RKO (cell line): ENCODE measurements around the gene PDLIM5.
"Not testable (repeated sequence)": the region's sequence is repeated elsewhere in the genome, so short reads cannot be mapped to it uniquely, and the experiment has no call there.

ENCODE experiments used
- DNase-seq: peaks from one replicate; pipeline ENCODE4 v3.0.0-alpha.2; 2016; ENCODE audit warnings: low spot score

Gene PDLIM5

DNA sequence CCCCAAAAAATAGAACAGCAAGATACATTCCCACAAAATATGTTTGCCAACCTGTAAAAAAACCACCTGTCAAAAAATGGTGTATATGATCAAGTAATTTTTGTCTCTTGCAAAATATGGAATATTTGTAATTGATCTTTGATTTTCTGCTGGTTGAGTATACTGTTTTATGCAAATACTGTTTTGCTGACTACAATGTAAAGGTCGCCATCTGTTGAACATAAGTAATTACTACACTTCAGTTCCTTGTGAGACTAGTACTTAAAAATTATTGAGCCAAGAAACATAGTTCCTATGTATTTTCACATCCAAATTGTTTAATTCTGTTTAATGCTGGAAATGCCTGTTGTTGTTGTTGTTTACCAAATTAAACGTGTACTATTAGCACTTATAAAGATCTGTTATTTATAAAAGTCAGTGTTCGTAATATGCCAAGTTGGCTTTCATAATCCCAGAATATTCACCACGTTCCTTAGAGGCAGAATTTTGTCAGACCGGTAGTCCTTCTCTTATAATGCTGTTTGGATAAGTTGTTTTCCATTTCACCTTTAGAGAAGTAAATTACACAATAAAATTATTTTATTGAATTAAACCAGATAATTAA is 144.2 kb downstream of the PDLIM5 start:
- peak; percentile 61 for DNase-seq

DNA sequence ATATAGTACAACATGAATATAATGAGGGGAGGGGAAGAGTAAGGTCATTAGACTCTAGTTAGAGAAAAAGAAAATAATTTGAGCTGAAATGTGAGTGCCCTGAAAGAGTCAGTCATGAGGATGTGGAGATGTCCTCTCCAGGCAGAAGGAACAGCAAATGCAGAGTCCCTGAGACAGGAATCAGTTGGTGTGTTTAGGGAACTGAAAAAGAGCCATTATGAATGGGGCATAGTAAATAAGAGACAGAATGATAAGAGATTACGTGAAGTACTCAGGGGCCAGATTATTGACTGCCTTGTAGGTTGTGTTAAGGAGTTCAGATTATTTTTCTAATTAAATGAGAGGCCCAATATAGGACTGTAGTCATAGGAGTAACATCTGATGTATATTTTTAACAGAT is 147.0 kb downstream of the PDLIM5 start:
- no peak for DNase-seq

DNA sequence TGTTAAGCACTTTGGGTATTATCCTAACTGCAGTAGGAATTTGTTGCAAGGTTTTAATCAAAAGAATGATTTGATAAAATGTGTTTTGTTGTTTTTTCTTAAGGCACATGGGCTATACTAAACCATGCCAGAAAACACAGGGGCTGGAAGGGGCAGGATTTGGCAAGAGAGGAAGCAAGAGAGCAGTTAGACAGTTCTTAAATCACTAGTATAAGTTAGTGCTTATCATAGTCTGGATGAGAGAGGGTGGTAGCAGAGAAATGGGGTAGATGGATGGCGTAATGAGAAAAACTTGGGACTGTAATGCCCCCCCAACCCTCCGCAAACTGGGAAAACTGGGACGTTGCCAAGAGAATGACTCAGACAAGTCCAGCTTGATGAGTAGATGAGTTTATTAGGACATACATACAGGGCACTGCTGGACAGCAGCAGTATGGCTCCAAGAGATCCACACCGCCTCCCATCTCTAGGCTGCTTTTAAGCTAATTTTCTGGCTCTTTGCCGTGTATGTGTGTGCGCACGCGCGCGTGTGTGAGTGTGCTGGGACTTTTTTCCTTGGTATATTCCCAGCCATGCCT is 151.5 kb downstream of the PDLIM5 start:
- DNase-seq, result peak; percentile 25

DNA sequence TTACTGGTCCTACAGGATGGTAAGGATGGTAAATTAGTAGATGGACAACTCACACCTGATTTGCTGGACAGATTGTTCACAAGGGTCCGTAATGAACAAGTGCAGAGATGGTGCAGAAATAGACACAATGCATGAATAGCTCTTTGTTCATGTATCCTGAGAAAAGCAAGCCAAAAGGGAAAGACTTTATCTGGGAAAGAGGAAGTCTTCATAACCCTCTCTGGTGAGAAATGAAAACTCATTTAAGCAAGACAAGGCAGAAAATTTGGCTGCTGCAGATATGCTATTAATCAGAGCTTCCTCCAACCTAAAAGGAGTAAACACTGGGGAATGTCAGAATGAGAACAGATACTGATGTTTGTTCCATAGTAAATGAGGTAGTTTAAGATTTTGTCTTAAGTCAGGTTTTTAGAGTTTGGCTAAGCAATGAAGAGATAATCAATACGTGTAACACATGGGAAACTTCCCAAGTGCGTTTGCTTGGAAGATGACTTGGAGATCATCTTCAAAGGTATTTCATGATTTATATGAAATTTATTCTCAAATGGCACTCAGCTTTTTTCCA is 153.6 kb downstream of the PDLIM5 start:
- DNase-seq, result no peak

DNA sequence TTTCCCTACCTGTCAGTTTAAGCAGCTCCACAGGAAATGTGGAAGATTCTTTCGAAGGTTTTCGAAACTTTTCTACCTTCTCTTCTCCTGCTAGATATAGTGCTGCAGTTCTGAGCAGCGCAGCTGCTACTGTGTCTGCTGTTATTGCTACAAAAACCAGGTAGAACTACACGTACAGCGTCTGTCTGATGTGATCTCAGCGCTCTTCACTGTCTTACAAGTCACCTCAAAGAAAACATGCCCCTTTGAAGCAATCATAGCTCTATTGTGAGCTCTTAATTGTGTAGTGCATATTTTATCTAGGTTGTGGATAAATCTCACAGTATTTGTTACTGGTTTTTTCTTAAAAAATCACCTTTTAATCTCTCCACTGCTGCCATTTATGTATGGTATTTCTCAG is 158.4 kb downstream of the PDLIM5 start:
- DNase-seq, result no peak

DNA sequence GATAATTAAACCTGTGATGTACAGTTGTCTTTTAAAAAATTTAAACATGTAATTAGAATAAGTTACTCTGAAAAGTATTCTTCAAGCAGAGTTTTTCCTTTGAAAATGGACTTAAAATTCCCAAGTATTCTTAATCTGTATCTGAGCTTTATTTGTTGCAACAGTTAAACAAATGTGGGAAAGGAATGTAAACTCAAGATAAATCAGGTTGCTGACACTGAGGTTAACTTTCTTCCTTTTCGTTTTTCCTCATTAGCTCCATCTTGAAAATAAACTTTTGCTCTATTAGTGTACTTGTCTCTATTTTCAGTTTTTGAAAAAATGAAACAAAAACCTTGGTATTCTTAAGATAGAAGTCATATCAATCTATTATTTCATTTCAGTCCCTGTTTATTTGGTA is 161.5 kb downstream of the PDLIM5 start:
- no peak for DNase-seq

DNA sequence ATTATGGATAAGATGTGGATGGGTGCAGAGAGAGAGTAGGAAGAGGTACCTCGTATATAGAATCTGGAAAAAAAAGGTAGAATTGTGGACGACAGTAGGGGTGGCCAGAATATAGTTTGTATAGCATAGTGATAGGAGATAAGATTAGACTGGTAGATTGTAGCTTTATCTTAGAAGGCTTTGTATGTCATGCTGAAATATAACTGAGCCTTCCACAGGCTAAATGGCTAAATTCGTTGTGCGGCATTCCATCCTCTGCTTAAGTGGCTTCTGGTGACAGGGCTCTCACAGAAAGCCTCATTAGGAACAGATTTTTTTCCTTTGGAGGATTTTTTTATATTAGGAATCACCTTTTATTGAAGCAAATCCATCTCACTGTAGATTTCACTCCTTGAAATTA is 163.7 kb downstream of the PDLIM5 start:
- DNase-seq, result no peak

DNA sequence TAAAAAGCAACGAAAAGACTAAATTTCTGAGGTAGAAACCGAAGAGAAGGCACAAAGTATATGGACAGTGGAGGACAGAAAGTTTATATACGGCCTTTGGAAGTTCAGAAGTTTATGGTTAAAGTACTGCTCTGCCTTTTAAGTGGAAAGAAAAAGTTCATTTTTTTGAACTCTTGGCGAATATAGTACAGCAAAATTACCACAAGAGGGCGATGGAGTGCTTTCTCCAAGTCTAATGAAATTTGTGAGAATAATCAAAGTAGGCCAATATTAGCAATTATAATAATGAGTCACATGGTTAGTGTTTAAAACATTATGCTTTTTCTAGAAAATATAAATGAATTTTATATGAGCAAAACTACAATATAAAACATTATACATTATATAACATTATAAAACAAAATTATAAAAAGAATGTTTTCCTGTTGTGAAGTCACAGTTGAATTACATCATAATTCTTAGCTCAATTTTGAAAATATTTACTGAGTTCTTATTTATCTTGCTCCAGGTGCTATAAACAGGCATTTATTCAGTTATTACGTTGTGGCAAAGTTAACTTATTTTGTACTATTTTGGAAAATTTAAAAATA is 169.8 kb downstream of the PDLIM5 start:
- peak; percentile 44 for DNase-seq

DNA sequence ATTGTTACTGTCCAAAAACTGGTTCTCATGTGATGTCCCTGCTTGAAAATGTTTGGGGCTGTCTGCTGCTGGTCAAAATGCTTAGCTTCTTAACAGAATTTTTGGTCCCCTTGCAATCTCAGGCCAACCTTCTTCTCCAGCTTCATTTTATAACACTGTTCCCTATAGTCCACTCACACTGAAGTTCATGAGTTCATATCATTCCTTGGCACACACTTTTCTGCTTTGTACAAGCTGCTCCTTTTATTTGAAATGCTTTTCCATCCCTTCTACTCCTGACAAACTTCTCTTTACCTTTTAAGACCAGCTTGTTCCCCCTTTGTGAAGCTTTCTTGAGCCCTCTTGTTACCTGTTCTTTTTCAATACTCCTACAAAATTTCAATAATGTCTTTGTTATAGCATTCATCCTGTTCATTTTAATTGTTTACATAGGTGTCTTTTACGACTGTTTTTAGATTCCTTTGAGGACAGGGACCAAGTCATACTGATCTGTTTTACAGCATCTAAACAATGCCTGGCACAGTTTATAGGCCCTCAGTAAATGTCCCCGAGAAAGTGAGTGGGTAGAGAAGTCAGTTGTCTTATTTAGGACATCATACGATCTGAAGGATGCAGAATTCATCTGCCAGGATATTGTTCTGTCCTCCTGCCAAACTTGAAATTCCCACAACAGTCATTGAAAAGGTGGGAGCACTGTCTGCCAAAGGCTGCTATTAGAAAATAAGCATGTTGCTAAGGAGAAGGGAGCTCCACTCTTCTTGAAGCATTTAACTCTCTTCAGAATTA is 171.6 kb downstream of the PDLIM5 start:
- no peak for DNase-seq

DNA sequence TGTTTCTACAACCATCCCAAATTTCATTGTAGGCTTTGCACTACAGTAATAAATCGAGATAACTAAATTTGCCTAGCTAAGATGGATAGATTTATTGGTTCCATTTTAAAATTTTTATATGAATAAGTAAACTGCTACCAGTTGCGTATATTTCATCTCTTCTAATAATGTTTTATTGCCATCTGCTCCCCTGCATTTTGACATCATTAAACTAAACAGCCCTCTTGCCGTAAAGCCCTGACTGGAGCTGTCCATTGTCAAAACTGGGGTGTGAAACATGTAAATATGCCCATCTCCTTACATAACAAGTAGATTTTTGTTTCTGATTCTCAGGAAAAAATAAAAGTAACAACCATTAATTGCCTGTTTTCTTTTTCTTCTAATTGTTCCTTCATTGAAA is 175.2 kb downstream of the PDLIM5 start:
- DNase-seq, result no peak

DNA sequence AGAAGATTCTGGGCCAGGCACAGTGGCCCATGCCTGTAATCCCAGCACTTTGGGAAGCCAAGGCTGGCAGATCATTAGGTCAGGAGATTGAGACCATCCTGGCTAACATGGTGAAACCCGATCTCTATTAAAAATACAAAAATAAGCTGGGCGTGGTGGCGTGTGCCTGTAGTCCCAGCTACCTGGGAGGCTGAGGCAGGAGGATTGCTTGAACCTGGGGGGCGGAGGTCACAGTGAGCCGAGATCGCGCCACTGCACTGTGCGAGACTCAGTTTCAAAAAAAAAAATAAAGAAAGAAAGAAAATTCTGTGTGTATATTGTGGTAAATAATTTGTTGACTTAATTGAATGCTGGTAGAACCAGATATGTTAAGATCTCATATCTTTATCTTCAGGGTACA is 177.3 kb downstream of the PDLIM5 start:
- not testable (repeated sequence) for DNase-seq

DNA sequence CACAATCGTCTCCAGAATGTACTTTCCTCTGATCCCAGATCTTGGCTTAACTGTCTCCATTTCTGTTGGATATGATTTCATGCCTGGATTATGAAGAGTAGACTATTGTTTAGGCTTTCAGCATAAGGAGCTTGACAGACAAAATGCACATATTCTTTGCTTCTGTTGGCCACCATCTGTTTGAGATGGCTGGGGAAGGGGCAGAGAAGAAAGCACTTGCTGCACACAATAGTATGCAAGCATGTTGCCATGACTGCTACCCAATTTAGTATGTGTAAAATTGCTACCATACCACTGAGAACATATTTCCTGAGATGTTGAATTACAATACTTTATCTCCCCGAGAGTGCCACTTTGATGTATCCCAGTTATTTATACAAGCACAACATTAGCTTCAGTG is 178.1 kb downstream of the PDLIM5 start:
- no peak for DNase-seq

DNA sequence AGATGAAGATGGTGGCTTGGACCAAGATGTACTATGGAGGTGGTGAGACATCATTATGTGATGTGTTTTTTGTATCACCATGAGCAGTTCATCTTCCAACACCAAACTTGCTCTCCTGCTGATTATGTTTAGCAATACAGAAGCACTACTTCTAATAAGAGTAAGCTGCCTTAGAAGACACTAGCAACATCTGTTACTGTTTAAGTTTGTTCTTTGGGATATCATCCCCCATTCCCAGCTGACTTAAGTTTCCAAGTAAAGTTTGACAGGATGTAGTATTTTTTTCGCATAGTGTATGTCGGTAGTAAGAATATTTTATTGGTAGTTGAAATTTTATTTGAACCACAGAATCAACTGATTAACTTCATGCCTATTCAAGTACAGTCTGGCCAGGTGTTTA is 182.5 kb downstream of the PDLIM5 start:
- DNase-seq, result no peak

DNA sequence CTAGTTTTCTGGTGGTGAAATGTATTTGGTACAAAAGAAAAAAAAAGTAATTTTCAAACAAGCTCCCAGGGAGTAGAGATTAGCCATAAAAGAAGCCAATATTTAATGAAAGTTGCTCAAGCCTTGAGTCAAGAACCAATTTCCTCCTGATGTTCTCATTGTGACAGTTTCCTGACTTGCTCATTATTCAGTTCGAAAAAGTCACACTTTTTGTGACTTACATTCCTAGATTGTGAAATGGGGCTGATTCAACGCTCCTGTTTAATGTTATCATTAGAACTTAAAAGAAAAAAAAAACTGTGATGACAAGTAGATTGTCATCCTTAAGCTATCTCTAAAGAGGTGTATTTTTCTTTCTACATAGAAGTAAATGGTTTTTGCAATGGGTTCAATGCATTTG is 183.4 kb downstream of the PDLIM5 start:
- DNase-seq, result peak; percentile 47

DNA sequence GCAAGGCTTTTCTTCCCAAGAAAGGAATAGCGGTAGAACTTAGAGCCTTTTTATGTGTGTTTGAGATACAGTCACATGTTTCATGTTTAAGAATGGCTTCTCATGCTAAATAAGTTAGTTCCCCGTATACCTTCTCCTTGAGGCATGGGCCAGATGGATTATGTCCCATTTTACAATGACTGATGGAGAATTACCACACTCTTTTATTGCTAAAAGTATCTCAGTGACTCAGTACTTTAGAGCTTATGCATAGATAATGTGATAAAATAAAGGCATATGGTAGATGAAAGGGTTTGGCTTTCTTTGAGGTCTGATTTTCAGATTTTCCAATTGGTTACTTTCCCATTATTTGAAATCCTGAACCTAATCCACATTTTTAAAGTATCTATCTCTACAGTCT is 184.3 kb downstream of the PDLIM5 start:
- DNase-seq, result no peak

DNA sequence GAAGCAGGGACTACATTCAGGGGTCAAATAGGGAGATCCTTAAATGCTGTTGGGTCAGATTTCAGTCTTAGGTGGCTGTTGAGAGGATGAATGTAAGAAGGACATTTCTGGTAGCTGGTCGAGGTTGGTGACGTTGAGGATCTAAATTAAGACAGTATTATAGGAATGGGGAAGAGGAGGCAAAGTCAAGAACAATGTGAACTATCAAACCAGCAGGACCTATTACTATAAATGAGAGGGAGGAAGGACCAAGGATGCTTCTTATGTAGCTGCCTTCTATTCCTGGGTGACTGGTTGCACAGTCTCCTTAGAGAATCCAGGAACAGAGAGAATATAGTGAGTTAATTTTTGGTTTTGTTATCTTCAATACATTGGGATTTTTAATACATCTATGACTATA is 187.6 kb downstream of the PDLIM5 start:
- DNase-seq, result no peak

DNA sequence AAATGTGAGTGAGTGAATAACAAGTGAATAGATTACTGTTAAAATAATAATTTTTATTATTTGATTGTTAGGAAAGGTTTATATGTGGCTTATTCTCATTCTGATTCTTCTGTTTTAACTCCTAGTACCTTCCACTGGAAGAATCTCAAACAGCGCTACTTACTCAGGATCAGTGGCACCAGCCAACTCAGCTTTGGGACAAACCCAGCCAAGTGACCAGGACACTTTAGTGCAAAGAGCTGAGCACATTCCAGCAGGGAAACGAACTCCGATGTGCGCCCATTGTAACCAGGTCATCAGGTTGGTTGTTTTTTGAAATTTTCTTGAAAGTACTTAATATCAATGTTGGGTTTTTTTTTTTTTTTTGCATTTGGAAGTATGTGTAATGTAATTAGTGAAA is 188.4 kb downstream of the PDLIM5 start:
- no peak for DNase-seq

DNA sequence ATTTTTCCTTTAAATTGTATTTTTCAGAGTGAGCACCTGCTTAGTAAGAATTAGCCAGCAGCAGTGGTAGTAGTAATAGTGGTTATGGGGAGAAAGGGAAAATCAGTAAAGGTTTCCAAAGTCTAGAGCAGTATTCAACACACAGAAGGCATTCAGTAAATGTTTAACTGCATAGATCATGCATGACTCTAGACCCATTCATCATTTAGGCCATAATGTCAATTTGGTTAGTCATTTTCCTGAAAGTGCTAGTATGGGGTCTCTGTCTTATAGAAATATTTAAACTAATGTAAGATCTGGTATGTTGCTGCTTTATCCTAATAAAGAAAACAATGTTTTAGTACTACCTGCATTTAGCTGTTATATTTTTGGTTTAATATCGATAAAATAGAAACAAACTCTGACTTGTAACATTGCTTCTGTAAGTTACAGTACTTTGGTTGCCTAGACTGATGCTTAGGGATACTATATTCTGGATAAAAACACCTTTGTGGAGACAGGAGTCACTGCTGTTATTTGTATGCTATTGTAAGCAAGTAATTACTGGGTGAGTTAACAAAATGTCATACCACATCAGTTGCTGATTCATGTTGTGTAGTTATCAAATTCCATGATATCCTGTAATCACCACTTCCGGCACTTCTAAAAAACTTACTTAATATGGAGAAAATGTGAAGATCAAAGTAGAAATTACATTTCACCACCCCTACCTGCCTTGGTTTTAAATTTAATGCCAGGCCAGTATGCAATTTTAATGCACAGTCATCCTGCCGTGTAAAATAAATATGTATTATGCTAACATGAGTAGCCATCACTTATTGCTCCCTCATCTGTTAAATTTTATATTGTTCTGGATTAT is 190.2 kb downstream of the PDLIM5 start:
- peak; percentile 57 for DNase-seq

DNA sequence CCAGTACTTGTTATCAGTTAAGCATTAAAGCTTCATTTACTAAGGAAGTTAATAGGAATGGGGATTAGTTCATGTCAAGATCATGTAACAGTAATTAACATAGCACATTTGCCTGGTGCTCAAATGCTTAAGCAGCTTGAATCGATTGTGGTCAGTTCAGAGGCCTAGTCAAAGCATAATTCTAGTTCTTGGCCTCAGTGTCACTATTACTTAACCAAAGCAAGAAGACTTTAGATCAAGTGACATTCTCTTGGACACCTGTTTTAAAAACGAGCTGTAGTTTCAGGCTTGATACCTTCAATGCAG is 190.8 kb downstream of the PDLIM5 start:
- DNase-seq, result no peak

DNA sequence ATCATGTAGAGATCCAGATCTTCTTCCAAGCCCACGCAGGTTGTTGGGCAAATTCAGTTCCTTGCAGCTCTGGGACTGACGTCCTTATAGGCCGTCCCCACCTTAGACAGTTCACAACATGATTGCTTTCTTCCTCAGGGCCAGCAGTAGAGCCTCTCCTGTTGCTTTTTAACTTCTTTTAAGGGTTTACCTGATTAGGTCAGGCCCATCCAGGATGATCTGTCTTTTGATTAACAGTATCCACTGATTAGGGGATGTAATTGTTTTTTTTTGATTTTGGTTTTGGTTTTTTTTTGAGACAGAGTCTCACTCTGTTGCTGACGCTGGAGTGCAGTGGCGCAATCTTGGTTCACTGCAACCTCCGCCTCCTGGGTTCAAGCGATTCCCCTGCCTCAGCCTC is 197.0 kb downstream of the PDLIM5 start:
- DNase-seq, result no peak

DNA sequence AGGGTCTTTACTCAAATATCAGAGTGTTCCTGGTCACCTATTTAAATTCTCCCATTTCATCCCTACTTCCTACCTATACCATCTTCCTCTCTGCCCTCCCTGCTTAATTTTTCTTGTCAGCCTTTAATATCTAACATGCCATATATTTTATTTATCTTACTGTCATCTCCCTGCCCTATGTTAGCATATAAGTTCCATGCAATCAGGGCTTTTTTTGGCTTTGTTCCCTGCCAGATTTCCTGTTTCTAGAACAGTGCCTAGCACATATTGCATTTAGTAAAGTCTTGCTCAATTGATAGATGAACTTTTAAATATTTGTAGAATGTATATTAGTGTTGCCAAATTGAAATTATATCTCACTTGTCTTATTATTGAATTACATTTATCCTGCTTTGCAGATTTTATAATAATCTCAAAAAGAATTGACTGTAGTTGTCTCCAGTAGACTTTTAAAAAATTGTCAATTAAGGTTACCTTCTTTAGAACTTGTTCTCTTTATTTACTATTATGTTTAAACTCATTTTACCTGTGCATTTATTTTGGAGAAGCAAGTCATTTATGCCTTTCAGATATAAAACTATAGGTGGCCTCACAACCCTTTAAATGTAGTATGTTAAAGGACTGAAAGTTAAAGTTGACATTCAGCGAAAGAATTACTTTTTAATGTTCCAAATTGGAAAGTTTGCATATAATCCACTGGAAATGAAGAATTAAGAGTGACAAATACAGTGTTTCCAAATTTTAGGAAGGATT is 197.8 kb downstream of the PDLIM5 start:
- no peak for DNase-seq

DNA sequence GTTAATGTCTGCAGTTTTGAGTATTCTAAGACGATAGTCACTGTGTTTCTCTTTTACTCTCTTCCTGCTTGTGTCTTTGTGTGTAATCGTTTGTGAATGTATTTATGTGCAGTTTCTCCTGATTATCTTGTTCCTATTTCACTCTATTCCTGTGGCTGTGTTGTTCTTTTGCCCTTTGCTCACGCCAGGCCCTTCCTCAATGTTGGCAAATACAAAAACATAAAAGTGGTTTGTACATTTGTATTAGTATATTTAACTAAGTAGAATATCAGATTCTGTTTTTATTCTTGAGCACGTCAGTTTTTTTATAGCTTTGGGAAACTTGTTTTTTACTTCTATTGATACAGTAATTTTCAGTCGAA is 198.4 kb downstream of the PDLIM5 start:
- no peak for DNase-seq
